ENCODE measurements around the gene DNAJC7.

The DNAJC7 gene

DNA sequence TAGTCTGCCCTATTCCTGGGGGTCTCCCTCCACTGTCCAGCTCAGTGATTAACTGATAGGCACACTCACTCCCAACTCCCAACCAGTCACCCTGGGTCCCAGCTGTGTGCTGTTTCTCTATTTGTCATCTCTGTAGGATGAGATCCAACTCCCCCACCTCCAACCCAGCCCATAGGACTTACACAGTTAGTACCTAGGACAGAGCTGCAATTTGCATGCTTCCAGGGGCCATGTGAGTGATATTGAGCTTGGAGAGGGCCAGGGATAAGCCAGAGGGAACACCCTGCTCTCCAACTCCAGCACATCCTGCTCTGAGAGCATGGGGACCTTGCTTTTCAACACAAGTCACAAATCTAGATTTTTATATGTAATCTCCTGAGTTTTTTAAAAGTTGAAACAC, 24.4 kb upstream of the DNAJC7 start:
- H3K4me3 ChIP-seq (ENCODE audit: low read depth, low read length), result no peak overlapping the region
- TF ChIP-seq, protein P1, sequence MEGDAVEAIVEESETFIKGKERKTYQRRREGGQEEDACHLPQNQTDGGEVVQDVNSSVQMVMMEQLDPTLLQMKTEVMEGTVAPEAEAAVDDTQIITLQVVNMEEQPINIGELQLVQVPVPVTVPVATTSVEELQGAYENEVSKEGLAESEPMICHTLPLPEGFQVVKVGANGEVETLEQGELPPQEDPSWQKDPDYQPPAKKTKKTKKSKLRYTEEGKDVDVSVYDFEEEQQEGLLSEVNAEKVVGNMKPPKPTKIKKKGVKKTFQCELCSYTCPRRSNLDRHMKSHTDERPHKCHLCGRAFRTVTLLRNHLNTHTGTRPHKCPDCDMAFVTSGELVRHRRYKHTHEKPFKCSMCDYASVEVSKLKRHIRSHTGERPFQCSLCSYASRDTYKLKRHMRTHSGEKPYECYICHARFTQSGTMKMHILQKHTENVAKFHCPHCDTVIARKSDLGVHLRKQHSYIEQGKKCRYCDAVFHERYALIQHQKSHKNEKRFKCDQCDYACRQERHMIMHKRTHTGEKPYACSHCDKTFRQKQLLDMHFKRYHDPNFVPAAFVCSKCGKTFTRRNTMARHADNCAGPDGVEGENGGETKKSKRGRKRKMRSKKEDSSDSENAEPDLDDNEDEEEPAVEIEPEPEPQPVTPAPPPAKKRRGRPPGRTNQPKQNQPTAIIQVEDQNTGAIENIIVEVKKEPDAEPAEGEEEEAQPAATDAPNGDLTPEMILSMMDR (IDR thresholded peaks at IDR 0.05; ENCODE audit: low read depth, low read length, missing control alignments), result no peak
- DNase-seq (ENCODE audit: low read depth), result no peak

DNA sequence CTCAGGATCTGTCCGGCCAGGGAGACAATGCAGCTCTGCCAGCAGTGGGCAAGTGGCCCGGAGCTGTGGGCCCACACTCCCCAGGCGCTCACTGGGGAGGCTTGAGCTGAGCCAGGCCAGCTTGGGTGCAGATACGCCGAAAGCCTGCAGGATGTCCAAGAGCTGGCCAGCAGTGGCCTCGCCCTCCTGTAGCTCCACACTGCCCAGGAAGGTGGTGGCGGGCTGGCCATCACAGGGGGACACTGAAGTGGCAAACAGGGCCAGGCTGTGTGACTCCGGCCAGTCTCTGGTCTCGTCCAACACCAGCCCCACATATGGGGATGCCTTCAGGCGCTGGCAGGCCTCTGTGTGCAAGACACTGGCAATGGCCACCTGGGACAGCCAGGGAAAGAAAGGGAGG, 23.6 kb upstream of the DNAJC7 start:
- DNase-seq (ENCODE audit: low read depth), result no peak
- TF ChIP-seq, protein P1 (IDR thresholded peaks at IDR 0.05; ENCODE audit: low read depth, low read length, missing control alignments), result no peak
- H3K4me3 ChIP-seq (ENCODE audit: low read depth, low read length), result no peak overlapping the region

DNA sequence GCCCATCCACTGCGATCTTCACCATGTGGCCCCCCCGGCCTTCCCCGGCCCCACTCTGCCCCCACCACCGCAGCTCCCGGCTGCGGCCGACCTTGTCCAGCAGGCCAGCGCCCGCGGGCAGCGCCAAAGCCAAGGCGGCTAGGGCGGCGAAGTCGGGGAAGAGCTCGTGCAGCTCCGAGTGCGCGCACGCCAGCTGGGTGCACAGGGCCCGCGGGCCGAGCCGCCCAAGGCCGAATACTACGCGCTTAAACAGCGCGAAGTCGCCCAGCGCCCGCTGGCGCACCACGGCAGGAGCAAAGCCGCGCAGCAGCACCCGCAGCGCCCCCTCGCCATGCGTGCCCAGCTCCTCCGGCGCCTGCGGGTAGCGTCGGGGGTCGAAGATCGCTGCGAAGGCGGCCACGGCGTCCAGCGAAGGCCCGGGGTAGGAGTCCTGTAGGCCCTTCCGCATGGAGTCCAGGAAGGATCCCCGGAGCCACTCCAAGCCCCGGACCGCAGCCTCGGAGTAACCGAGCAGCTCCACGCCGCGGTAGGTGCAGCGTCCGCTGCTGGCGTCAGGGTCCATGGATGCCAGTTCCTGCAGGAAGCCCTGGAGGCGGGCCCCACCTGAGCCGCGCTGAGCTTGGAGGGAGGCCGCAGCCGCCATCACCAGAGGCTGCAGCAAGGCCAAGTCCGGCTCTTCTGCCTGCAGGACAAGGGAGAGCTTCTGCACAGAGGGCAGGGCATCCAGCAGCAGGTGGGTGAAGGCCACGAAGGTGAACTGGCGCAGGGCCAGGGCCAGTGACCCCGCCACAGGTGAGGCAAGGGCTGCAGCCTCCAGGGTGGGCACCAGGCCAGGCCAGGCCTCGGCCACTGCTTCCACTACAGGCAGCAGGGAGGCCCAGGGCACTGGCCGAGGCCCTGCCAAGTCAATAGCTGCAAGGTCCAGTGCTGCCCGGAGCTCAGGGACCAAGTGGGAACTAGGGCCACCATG, 22.8 kb upstream of the DNAJC7 start:
- TF ChIP-seq, protein P1 (IDR thresholded peaks at IDR 0.05; ENCODE audit: low read depth, low read length, missing control alignments), result no peak

DNA sequence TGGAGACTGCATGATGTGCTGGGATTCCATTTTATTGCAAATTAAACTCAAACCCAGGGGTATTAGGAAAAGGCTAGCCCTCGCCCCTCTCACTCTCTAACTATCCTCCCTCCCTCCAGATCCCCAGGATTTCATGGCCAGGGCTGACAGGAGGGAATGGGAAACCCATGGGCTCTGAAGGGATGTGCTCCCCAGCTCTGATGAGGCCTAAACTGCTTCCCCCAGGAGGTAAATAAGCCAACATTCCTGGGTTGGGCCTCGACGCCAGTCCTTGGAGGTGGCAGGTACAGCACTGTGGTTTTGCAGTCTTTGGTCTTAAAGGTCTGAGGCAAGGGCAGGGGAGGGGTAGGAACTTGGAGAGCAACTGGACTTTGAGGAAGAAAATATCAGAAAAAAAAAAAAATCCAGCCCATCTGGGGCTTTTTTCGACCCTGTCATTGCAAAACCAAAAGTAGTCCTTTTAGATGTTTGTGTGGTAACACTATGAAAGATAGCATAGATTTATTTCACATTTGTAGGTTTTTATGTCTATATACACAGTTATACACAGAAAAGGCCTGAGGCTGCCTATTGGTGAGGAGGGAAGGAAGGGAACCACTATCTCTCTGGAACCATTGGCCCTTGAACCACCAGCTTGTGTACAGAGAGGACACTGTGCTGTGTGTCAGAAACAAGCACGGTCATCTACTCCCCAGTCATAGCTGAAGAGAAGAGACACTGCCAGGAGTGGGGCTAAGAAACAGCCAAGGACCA, 21.2 kb upstream of the DNAJC7 start:
- no peak for DNase-seq (ENCODE audit: low read depth)
- TF ChIP-seq, protein P1 (IDR thresholded peaks at IDR 0.05; ENCODE audit: low read depth, low read length, missing control alignments), result no peak
- no peak overlapping the region for H3K4me3 ChIP-seq (ENCODE audit: low read depth, low read length)

More for the DNA sequence above, 22.8 kb upstream of the DNAJC7 start:
- H3K4me3 ChIP-seq (ENCODE audit: low read depth, low read length), result no peak overlapping the region
- no peak for DNase-seq (ENCODE audit: low read depth)

DNA sequence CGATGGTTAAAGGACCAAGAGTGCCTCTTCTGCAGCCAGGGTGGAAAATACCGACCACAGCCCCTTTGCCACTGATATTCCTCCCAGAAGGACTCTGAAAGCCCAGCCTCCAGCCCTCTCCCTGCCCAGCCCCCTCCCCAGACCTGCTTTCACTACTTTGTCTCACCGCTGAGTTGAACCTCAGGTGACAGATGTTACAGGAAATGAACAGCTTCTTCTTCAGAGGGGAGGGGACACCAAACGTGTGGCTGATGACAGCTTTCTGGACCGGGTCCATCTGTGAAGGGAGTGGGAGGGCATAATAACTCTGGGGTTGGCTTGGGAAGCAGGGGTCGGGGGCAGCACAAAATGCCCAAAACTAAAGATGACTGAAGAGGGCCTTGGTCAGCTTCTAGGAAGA, 16.8 kb upstream of the DNAJC7 start:
- DNase-seq (ENCODE audit: low read depth), result no peak
- TF ChIP-seq, protein P1 (IDR thresholded peaks at IDR 0.05; ENCODE audit: low read depth, low read length, missing control alignments), result no peak
- no peak overlapping the region for H3K4me3 ChIP-seq (ENCODE audit: low read depth, low read length)

DNA sequence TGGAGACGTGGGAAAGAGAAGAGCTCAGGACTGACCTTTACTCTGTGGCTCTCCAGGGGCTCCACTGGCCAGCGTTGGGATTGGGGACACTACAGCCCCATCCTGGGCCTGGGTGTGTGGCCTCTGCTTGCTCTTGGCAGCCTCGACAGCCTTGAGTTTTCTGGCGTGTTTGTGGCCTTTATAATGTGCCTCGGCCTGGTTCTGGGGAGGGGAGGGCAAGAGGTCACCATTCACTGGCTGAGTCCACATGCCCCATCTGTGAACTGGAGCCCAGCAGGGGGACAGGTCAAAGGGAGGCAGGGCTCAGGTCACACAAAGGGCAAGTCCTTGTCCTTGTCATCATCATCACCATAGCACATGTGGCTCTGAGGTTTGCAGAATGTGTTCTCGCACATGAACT, 14.3 kb upstream of the DNAJC7 start:
- TF ChIP-seq, protein P1 (IDR thresholded peaks at IDR 0.05; ENCODE audit: low read depth, low read length, missing control alignments), result no peak
- DNase-seq (ENCODE audit: low read depth), result no peak
- no peak overlapping the region for H3K4me3 ChIP-seq (ENCODE audit: low read depth, low read length)

All from GM12864 (cell line).